Activated CD8-positive, alpha-beta memory T cell treated with anti-CD3 and anti-CD28 coated beads, Interleukin-2, amount 50 U/mL, for 1 hour (primary cell): Measurements from ENCODE around the gene CREB3L2.

Experiments used
- DNase-seq: peaks from one replicate; pipeline ENCODE4 v3.0.0-alpha.2; 2020; ENCODE audit errors: extremely low read depth

CREB3L2 gene

DNA sequence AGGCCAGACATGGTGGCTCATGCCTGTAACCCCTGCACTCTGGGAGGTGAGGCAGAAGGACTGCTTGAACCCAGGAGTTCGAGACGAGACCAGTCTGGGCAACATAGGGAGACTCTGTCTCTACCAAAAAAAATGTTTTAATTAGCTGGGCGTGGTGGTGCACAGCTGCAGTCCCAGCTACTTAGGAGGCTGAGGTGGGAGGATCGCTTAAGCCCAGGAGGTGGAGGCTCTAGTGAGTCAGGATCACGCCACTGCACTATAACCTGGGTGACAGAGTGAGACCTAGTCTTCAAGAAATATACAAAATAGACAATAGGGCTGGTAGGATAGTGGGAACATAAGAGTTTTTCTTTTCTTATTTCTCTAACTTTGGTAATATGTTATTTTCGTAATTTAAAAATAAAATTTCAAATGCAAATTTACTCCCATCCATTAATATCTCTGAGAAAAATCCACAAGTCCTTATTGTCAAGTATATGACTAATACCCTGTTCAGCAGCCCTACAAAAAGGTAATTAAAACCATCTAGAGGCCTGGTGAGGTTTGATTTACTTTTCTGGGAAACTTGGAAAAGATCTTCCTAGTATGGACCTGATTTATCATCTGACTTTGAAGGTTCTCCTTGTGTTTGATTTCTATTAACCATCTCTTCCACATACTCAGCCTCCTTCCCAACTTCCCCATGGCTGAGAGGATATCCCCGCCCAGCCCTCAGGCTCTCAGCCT lies 50.0 kb downstream of the CREB3L2 start:
- no peak for DNase-seq

DNA sequence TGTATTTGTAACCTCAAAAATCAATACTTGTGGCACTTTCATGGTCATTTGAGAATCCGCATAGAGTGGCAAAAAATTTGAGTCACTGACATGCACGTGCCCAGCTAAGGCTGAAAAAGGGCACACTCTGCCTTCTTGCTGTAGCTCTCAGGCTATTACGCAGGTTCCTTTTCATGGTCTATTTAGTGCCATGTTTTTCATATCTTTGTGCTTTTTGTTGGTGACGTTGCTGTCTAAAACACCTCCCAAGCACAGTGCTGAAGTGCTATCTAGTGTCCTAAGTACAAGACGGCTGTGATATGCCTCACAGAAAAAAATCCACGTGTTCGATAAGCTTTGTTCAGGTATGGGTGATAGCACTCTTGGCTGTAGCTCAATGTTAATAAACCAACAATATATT lies 50.9 kb downstream of the CREB3L2 start:
- no peak for DNase-seq

DNA sequence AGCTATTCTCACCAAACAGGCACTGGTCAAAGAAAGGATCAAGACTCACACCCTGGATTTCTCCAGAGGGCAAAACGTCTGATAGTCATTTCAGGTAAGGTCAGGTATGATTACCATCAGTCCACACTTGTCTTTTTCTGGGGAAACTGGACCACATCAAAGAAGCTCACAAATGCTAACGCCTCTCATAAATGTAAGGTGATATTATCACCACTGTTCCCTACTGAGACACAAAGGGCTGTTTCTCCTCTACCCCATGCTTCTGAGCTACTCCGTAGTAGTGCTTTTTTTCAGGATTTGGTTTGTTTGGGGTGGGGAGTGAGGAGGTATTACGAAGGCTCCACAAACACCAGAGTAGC lies 51.6 kb downstream of the CREB3L2 start:
- no peak for DNase-seq

DNA sequence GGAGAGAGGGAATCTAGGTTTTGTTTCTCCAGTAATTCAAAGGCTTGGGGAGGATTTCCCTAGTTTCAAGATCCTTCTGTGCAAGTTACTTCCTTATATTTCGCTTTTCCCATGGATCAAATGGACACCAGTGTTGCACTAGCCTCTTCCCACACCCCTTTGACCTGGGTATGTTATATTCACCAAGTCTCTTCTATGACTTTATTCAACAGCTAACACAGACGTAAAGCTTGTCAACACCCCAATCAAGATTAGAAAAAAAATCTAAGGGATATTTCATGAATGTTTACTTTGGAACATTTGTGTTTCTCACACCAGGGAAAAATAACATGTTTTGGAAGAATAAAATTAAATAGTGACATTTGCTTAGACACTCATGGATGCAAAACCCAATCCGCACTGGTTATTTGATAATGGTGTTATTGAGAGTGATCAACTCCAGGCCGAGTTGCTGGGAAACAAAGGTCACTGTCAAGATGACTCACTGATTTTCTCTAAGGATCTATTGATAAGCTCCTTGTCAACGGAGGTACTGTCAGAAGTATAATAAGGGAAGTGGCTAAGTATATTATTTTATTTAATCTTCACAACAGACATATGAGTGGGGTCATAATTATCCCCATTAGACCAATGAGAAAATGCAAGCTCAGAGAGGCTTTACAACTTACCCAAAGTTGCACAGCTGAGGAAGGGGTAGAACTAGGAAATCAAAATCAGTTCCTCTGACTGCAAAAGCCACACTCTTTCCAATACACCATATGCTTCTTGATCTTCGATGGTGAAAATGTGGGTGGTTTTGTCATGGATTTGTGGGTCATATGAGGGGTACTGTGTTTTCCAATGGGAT lies 52.2 kb downstream of the CREB3L2 start:
- DNase-seq: no peak

DNA sequence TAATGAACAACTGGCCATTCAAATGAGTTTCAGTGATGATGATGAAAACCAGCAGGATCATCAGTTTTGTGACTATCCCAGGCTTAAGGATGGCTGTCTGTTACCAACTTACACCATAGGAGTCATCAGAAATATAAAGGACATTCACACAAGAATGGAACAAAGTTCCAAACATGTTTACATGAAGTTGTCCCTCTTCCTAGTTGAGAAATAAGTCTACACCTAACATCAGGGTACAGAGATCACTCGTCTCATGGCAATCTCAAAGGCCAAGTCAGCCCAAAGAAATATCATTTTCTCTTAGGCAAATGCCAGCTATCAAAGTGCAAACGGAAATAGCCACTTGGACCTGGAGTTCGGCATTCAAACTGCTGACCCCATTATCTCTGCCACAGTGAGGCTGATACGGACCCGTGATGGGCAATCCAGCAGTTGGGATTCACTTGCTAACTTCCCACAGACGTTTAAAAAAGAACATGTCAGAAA lies 53.0 kb downstream of the CREB3L2 start:
- DNase-seq: no peak

DNA sequence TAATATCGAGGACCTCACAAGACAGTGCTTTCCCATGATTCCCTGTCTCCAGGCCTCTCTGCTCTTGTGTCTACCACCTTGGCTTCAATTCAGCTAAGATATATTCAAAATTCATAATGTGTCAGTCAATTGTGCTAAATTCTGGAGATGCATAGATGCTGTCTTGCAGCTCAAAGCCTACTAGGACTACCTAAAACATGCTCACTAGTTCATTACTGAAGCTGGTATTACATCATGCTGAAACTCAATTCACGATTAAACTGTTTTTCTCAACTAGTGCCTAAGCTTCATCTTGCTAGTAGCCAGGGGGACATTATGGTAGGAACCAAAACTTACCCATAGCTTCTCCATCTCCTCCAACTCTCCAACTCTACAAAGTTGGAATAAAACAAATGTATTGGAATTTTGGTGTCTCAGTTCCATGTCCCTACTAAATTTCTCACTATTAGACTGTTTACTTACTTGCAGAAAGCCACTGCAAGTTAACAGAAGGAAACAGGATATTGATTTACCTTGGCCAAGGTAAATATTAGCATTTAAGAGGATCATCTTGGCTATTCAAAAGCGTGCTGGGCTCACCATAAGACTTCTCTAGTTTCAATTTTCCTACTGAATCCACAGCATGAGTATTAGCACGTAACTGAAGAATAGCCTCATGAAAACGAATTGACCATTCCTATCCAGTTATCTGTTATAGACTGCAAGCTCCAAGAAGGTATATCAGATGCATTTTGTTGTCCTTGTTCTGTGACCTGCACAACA lies 53.6 kb downstream of the CREB3L2 start:
- DNase-seq: no peak

DNA sequence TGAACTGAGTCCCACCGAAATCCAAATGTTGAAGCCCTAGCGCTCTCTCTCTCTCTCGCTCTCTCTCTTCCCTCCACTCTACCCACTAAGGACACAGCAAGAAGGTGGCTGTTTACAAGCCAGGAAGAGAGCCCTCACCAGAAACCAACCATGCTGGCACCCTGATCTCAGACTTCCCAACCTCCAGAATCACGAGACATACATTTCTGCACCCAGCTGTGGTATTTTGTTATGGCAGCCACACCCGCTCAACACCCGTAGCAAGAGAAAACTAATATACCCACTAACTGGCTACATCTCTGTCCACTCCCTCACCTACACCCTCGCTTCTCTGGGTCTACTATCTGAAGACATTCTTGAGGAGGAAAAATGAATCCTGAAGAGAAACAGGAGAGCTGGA lies 54.8 kb downstream of the CREB3L2 start:
- no peak for DNase-seq

DNA sequence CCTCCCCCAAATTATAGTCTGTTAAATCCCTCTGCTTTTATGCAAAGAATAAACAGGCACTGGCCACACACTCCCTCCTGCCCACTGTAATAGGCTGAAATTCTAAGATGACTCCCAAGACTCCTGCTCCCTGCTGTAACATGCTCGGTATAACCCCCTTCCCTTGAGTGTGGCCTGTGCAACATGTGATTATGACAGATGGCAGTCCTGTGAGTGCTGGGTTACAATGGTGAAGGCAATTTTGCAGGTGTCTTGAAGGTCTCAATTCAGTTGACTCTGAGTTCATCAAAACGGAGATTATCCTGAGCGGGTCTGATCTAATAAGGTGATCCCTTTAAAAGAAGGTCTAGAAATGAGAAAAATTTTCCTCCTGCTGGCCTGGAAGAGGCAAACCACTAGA lies 55.9 kb downstream of the CREB3L2 start:
- DNase-seq: no peak

DNA sequence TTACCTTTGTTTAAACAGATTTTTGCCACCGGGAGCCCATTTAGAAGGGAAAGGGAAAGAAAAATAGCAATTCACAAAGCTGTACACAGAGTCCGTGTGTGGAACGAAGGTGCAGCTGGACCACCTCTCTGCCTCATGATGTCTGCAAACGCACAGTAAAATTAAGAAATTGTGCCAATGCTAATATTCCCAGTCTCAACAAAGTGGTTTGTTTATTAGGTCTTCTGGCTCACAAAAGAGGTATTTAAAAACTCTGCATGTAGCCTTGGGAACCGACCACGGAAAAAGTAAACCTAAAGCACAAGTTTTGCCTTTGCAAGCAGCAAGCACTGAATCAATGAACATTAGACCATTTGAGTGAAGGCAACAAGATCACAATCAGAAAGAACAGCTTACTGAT lies 57.7 kb downstream of the CREB3L2 start:
- DNase-seq: no peak

DNA sequence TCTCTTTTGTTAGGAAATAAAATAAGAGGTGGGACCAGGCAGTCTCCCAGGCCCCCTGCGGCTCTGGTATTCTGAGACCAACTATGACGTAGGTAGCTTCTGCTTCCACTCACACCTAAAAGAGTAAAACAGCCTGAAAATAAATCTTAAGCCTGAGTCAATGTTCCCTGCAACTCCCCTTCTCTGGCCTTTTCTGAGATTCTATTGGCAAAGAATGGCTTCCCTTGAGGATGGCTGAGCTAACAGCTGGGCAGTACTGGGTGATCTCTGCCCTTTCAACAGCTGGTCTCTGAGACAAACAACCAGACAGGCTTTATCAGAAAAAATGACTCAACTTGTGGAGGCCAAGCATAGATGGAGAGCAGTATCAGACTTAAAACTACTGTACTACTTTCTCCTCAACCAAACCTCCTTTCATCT lies 58.7 kb downstream of the CREB3L2 start:
- no peak for DNase-seq

DNA sequence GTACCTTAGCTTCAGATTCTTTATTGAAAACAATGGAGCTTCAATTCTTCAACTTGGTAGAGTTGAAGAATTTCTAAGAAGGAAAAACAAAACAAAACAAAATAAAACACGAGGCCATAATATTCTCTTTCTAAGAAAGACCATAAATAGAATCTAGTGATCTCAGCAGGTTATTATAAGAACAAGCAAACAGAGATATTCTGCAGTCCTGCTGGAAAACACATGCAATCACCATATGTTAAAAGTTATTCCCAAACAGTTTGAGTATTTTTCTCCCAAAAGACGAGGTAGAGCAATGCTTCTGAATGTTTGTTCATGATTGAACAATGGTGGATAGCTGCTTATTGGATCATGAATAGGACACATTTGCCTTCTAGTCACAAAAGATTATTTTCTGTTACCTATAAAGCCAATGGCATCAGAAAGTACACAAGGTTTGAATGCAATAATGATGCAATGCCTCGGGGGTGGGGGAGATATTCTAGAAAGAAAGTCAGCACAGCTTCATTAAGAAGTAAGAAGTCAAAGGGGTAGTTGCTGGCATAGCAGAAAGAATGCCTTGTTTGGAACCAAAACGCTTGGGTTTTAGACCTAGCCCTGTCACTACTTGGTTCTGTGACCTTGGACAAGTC lies 59.3 kb downstream of the CREB3L2 start:
- no peak for DNase-seq

DNA sequence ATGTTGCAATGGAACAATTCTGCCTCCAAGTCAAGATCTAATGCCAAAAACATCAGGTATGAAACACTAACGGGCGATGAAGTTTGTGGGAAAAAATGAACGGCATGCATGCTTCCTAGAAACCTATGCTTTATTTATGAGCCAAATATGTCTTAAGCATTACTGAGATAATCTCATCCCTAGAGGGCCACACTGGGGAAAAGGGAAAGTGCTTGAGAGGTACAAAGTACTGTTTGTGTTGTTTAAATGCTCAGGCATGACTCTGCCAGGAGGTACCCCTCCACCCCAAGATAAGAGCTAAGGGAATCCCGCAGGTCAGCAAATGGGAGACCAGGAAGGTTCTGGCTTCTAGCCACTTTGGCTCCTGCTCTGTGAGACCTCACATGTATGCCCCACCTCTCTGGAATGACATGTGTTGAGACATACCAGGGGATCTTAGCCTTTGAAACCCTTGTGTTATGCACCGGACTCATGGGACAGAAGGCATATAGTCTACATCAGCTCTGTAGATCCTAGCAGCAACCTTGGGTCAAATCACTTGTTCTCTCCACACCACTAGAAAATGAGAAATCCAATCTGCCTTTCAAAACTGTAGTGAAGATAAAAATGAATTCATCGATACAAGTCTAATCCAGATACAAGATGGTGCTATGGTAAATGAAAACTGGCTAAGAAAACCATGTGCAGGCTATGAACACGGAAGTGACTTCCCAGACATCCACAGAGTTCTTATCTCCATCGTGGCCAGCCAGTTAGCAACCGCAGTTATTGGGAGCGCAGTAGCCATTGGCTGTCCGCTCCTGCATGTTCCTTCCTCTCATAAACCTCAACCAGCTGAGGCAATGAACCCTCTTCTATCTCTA lies 61.0 kb downstream of the CREB3L2 start:
- DNase-seq: no peak

DNA sequence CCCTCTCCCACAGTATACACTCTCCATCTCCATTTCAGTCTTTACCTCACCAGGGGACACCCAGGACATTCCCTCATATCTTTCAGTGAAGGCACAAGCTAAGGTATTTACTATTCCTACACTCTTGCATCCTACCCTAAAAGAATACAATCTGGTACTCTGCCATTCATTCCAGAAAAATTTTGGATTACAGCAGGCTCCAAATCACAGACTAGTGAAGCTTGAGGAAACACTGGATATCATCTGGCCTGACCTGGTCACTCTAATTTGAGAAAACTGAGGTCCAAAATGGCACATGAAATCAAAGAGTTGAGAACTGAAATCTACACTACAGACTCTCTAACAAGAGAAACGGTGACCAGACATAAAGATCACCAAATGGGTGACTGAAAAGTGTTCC lies 61.7 kb downstream of the CREB3L2 start:
- DNase-seq: no peak

DNA sequence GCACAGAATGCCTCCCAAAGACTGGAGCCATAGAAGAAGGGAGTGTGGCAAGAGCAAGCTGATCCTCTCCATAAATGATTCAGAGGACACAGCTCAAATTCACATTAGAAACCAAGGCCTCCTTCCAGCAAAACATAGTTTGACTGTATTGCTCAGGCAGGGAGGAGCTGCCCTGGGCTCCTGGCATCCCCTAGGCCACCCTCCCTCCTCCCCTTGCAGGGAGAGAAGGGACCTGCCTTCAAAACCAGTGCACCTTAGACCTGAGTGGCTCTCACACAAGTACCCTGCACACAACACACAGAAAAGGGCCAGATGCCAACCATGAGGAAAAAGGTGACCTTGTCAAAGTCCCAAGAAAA lies 64.7 kb downstream of the CREB3L2 start:
- DNase-seq: no peak

DNA sequence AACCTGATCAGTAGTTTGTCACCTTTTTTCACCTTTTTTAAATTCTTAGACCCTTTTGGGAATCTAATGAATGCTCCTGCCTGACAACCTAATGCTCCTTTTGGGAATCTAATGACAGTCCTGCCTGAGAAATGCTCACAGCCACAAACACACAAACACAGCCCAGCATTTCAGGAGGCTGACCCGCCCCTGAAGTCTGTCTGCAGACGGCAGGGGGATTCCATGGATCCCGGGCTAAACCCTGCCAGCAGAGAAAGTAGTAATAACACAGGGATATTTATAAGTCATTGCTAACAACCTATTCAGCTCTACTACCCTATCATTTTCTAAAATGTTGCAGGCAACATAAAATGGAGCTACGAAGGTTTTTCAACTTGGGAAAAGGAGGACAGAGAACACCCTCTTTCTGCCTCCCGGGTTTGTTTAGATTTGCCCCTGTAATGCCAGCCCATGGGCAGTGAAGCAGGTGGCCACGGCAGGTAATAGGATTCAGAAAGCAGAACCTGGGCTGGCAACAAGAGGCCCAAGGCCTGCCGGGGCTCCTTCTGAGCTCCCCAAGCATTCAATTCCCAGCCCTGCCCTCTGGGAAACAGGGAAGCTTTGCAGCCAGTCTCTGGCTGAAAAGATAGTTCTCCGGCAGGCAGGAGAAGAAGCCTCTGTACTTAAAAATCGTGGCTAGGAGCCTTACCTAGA lies 65.2 kb downstream of the CREB3L2 start:
- no peak for DNase-seq

DNA sequence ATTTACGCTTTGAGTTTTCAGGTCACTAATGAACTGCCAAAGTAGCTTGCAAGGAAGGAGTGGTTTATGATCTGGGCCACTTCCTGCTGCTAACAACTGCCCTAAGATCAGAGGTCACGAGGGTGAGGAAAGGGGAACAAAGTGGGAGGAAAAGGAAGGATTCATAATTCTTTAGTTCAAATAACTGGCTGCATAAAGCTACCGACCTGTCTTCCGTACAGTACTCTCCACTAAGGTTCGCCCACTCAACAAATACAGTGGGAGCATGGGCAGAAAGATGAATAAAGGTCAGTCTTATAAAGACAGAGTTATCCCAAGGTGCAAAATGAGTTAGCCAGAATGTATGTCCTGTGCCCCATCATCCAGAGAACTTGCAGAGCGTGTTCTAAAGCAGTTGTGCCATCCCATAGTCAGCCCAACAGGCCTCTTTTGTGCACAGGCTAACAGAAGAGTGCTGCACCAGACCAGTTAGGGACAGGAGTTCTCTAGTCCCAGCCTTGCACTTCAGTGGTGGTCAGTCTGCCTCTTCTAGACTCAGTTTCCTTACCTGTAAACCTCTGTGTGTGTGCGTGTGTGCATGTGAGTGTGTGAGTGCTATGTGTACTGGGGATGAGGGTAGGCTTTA lies 65.9 kb downstream of the CREB3L2 start:
- no peak for DNase-seq

DNA sequence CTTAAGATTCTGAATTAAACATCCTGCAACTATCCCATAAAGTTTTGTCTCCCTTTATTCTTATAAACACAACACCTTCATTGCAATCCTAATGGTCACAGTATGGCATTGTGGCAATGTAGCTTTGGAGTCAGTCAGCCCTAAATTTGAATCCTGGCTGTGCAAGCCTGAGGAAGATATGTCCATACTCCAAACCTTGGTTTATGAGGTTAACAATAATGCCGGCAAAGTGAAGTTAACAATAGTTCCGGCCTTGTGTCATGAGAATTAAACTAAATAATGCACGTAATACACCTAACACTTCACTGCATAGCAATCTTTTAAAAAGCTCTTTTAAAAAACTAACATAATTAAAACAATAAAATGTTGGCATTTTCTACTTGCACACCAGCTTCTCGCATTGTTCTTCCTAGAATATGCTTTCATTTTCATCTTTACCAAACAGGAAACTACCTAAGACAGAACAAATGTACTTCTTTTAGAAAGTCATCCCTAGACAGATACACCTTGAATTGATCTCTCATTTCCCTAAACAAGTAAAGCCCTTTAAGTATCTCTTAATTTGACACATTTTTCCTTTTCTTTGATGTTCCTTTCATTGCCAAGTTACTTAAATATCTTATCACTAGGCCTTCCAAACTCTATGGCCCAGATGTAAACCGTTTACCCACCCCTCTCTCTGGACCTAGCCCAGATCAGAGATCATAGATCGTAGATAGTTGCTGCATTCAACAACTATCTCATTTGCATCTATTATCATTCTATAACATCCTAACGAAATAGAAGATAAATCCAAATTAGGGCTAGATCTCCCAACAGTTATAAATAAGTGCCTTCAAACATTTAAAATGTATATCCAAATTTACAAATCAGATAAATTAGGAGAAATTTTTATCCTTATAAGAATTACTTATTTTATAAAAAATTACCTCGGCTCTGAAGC lies 66.7 kb downstream of the CREB3L2 start:
- no peak for DNase-seq

DNA sequence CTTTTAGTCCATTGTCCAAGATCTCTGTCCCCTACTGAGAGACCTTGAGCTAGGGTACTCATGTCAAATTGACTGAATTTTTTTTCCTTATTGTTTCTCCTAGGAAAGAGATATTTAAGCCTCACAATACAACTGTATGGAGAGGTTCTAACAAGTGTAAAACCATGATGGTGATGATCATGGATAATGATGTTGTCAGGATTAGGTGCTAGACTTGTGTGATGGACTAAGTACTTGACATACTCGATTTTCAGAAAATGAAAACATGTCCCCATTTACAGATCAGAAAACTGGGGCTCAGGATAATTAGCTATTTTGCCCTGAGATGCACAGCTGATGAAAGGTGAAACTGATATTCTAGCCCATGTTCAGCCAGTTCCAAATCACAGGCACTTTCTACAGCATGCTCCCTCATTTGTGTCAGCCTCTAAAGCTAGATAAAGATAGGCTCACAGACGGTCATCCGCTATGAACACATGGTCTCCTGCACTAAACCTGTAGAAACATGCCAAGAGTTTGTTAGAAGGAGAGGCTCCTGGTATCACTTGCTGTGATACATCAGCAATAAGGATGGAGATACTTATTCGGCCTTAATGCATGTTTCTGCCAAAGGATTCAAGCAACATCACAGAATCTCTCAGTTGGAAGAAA lies 67.6 kb downstream of the CREB3L2 start:
- no peak for DNase-seq
